Upper lobe of right lung (tissue), 1 donor: ENCODE results near the gene JMJD8. TPM values are rescaled to one million over a fixed set of nuclear protein-coding genes. Genes with fewer than 3 reads are reported as not detected.

Experiments
- ATAC-seq: fragments of 200-7000 bp; cut with Tn5 transposase; one replicate; pipeline ENCODE4 v1.9.1; 2020; ENCODE audit warnings: mild to moderate bottlenecking, moderate library complexity
- DNase-seq: peaks from one replicate; pipeline ENCODE4 v3.0.0-alpha.2; 2020
- H3K27ac ChIP-seq: fragments of 200-600 bp; one replicate; pipeline ENCODE4 v1.8.0; 2022
- H3K27me3 ChIP-seq: fragments of 200-600 bp; one replicate; pipeline ENCODE4 v1.8.0; 2022; ENCODE audit warnings: mild to moderate bottlenecking
- H3K36me3 ChIP-seq: fragments of 200-600 bp; one replicate; pipeline ENCODE4 v1.8.0; 2022
- H3K4me1 ChIP-seq: fragments of 200-600 bp; one replicate; pipeline ENCODE4 v1.8.0; 2022
- H3K4me3 ChIP-seq: fragments of 200-600 bp; one replicate; pipeline ENCODE4 v1.8.0; 2022; ENCODE audit warnings: mild to moderate bottlenecking
- H3K9me3 ChIP-seq: fragments of 200-600 bp; one replicate; pipeline ENCODE4 v1.8.0; 2022
- CTCF ChIP-seq: fragments of 200-600 bp; IDR thresholded peaks from one replicate; pipeline ENCODE4 v1.8.0; 2022; ENCODE audit warnings: antibody characterized with exemption
- intact Hi-C: fragments of 100-400 bp; cut with DNase I; formaldehyde crosslinking; loops from one replicate; pipeline ENCODE4 v1.11.0; 2022
- total RNA-seq: library from RNA; stranded (reverse); fragmentation: NEBNext Ultra II Directional; extraction: Animal tissue kit (Norgen Biotek cat#: 25700); gene quantifications from one replicate; pipeline ENCODE4 v1.2.1, GENCODE V29; 2021
- donor health status: DM: no; HTN: yes; CAD: no; lungs with severe emphysema.

The JMJD8 gene
- total RNA-seq, 1 donor from 2014 or later: 51.3 TPM

- H3K4me1 ChIP-seq: peaks cover 23% of the 10 kb centered on the region
- intact Hi-C loops: no loop called here
- no peak for DNase-seq
- no peaks in the 10 kb centered on the region for H3K9me3 ChIP-seq
- TF ChIP-seq CTCF: no peak
- no peak for ATAC-seq
- peaks cover 22% of the 10 kb centered on the region for H3K36me3 ChIP-seq
- no peak overlapping the region for H3K27ac ChIP-seq
- H3K27me3 ChIP-seq: no peaks in the 10 kb centered on the region
- H3K4me3 ChIP-seq: no peak overlapping the region
Measured at GRCh38 chr16:677316-678190, 6.6 kb downstream of the JMJD8 start.

GRCh38 chr16:676913-677312, 7.2 kb downstream of the JMJD8 start:
- no peaks in the 10 kb centered on the region for H3K27me3 ChIP-seq
- intact Hi-C loops: no loop called here
- DNase-seq (peak; percentile 87), ATAC-seq (no peak)
- TF ChIP-seq CTCF: no peak
- H3K36me3 ChIP-seq: peaks cover 22% of the 10 kb centered on the region
- no peak overlapping the region for H3K27ac ChIP-seq
- no peak overlapping the region for H3K4me3 ChIP-seq
- H3K4me1 ChIP-seq: peaks cover 22% of the 10 kb centered on the region
- no peaks in the 10 kb centered on the region for H3K9me3 ChIP-seq

GRCh38 chr16:676565-676902, 7.6 kb downstream of the JMJD8 start:
- H3K27ac ChIP-seq: no peak overlapping the region
- no peak overlapping the region for H3K4me3 ChIP-seq
- ATAC-seq: no peak
- H3K27me3 ChIP-seq: no peaks in the 10 kb centered on the region
- H3K4me1 ChIP-seq: peaks cover 18% of the 10 kb centered on the region
- intact Hi-C loops: no loop called here
- TF ChIP-seq CTCF: no peak
- H3K9me3 ChIP-seq: no peaks in the 10 kb centered on the region
- H3K36me3 ChIP-seq: peaks cover 22% of the 10 kb centered on the region
- no peak for DNase-seq

GRCh38 chr16:675884-676564, 8.1 kb downstream of the JMJD8 start:
- DNase-seq (no peak), ATAC-seq (no peak)
- Histone ChIP-seq H3K4me1 (peaks cover 13% of the 10 kb centered on the region), H3K9me3 (no peaks in the 10 kb centered on the region), H3K27me3 (no peaks in the 10 kb centered on the region), H3K4me3 (peak overlapping the region; percentile 28), H3K36me3 (peaks cover 26% of the 10 kb centered on the region), H3K27ac (no peak overlapping the region)
- no peak for TF ChIP-seq CTCF
- intact Hi-C loops: no loop called here

- Histone ChIP-seq H3K36me3 (peaks cover 34% of the 10 kb centered on the region), H3K4me3 (peak within 1 kb of the TSS; percentile 28), H3K27me3 (no peaks in the 10 kb centered on the region), H3K27ac (no peak within 1 kb of the TSS), H3K4me1 (peaks cover 10% of the 10 kb centered on the region), H3K9me3 (no peaks in the 10 kb centered on the region)
- no peak for TF ChIP-seq CTCF
- ATAC-seq (no peak), DNase-seq (no peak)
- intact Hi-C loops: no loop called here
Measured at GRCh38 chr16:674968-675883, 8.9 kb downstream of the JMJD8 start, which contains the start of gene RHBDL1. Gene RHBDL1, plus strand, starts transcription at chr16:675671. Its CDS starts 120 bp downstream, at chr16:675791.
